ENCODE measurements around the gene PTGIS.

DNA sequence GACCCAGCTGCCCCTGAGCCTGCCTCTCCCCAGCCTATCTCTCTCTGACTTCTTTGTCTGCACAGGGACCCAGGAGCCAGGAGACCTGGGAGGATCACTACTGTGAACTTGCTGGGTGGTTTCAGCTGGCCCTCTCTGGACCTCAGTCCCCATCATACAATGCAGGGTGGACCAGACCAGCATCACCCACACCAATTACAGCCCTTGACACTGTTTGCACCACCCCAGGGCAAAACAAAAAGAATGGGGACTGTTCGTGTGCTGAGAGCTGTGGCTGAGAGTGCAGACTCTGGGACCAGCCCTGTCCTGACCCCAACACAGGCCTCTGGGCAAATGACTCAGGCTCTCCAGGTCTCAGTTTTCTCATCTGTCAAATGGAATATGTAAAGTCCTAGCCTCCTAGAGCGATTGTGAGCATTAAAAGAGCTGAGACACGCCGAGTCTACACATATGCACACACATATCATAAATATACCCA, 25.4 kb downstream of the PTGIS start:
- TF ChIP-seq POLR2AphosphoS5 (IDR thresholded peaks at IDR 0.05): no peak
- TF ChIP-seq, protein P1, sequence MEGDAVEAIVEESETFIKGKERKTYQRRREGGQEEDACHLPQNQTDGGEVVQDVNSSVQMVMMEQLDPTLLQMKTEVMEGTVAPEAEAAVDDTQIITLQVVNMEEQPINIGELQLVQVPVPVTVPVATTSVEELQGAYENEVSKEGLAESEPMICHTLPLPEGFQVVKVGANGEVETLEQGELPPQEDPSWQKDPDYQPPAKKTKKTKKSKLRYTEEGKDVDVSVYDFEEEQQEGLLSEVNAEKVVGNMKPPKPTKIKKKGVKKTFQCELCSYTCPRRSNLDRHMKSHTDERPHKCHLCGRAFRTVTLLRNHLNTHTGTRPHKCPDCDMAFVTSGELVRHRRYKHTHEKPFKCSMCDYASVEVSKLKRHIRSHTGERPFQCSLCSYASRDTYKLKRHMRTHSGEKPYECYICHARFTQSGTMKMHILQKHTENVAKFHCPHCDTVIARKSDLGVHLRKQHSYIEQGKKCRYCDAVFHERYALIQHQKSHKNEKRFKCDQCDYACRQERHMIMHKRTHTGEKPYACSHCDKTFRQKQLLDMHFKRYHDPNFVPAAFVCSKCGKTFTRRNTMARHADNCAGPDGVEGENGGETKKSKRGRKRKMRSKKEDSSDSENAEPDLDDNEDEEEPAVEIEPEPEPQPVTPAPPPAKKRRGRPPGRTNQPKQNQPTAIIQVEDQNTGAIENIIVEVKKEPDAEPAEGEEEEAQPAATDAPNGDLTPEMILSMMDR (IDR thresholded peaks at IDR 0.05 in 8 of 11, conservative IDR thresholded peaks at IDR 0.05 in 3 of 11): no peak
- no peak for TF ChIP-seq POLR2A (IDR thresholded peaks at IDR 0.05)
